HG02884 (cell line): Measurements from ENCODE around the gene NBPF1.
"Not testable (repeated sequence)": the region's sequence is repeated elsewhere in the genome, so short reads cannot be mapped to it uniquely, and the experiment has no call there.

Experiments used
- ATAC-seq: cut with Tn5 transposase; IDR thresholded peaks from one replicate; pipeline ENCODE4 v1.9.1; 2021; ENCODE audit warnings: mild to moderate bottlenecking, moderate library complexity; ENCODE audit not compliant: unreplicated experiment

The NBPF1 gene

GRCh38 chr1:16557034-16557433 is 56.3 kb downstream of the NBPF1 start:
- ATAC-seq, result not testable (repeated sequence)

- not testable (repeated sequence) for ATAC-seq
These were observed 60.1 kb downstream of the NBPF1 start for GRCh38 chr1:16553244-16553643.

GRCh38 chr1:16550212-16550918 is 63.0 kb downstream of the NBPF1 start:
- ATAC-seq, result not testable (repeated sequence)

- ATAC-seq, result not testable (repeated sequence)
These were observed 63.8 kb downstream of the NBPF1 start for GRCh38 chr1:16549545-16549944.

GRCh38 chr1:16547502-16548241 is 65.7 kb downstream of the NBPF1 start:
- ATAC-seq, result not testable (repeated sequence)

DNA sequence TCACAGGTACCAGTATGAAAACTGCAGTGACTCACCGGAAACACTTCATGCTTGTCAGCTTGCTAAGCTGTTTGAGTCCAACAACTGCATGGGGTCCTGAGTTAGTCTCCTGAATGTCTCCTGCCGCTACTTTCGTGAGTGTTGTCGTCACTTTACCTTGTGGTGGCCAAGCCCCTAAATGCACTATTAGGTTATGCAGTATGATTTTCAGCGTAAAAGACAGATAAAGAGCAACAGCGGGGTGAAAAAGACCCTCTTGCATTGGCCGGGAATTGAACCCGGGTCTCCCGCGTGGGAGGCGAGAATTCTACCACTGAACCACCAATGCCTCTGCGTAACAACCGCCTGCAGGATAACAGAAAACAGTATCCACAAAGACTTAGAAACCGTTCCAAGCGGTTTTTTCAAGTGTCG is 67.7 kb downstream of the NBPF1 start:
- ATAC-seq, result not testable (repeated sequence)

DNA sequence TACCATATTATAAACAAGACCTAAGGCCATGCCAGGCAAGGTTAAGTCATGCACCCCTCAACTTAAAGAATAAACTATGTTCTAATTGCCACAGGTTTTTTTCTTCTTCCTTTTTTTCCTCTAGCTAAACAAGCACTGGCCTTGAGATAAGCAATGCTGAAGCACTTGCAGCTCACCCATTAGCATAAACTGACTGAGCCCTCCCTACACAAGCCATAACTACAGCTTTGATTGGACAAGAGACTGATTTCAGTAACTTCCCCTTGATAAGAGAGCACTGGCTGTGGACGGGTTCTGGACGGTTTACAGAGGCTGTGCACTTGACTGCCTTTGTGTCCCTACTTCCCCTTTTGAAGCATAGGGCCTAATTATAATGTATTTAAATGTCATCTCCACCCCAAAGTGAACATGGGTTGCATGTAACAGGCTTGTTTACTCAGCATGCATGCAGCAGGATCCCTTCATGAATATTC is 72.9 kb downstream of the NBPF1 start:
- not testable (repeated sequence) for ATAC-seq

DNA sequence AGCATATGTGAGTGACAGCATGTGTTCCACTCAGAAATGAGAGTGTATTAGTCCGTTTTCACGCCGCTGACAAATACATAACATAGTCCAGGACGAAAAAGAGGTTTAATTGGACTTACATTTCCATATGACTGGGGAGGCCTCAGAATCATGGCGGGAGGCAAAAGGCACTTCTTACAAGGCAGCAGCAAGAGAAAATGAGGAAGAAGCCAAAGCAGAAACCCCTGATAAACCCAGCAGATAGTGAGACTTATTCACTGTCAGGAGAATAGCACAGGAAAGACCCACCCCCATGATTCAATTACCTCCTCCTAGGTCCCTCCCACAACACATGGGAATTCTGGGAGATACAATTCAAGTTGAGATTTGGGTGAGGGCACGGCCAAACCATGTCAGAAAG is 75.8 kb downstream of the NBPF1 start:
- not testable (repeated sequence) for ATAC-seq

GRCh38 chr1:16536796-16537195 is 76.6 kb downstream of the NBPF1 start:
- not testable (repeated sequence) for ATAC-seq

- not testable (repeated sequence) for ATAC-seq
These were observed 77.5 kb downstream of the NBPF1 start for GRCh38 chr1:16535898-16536297.

DNA sequence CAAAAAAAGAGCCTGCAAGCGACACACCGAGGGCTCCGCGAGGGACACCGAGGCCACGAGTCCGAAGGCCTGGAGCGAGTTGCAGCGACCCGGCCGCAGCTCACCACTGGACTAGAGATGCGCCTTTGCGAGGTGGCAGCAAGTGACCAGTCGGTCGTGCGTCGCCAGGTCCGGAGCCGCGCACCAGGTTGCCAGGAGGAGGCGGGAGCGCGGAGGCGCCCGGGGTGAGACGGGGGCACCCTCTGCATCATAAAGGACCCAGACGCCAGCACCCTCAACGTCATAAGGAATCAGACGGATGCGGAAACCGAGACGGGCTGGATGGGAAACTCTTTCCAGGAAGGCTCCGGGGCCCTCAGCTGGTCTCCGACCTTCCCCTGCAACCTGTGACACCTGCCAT is 77.9 kb downstream of the NBPF1 start:
- not testable (repeated sequence) for ATAC-seq

DNA sequence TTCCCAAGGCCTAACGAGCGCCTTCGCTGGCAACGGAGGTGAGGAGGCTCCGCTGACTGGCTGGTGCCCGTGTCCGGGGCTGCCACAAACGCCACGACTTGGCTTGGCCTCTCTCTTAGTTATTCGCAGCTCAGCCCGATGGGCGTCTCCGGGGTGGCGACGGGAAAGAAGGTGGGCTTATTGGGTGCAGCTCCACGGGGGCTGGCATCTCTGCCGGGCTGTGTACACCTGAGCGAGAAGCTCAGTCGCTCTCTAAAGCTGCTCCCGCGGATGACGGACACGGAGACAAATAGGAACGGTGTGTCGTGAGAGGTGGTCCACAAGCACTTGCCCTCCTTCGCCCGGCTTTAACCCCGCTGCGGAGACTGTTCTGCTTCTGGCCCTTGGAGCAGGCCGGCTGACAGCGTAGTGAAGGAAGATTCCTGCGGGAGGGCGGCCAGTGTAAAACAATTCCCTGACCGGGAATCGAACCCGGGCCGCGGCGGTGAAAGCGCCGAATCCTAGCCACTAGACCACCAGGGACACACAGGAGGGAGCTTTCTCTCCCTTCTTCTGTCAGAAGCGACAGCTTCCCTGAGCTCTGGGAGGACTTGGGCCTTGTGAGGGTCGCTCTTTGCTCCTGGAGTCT is 78.4 kb downstream of the NBPF1 start:
- not testable (repeated sequence) for ATAC-seq

DNA sequence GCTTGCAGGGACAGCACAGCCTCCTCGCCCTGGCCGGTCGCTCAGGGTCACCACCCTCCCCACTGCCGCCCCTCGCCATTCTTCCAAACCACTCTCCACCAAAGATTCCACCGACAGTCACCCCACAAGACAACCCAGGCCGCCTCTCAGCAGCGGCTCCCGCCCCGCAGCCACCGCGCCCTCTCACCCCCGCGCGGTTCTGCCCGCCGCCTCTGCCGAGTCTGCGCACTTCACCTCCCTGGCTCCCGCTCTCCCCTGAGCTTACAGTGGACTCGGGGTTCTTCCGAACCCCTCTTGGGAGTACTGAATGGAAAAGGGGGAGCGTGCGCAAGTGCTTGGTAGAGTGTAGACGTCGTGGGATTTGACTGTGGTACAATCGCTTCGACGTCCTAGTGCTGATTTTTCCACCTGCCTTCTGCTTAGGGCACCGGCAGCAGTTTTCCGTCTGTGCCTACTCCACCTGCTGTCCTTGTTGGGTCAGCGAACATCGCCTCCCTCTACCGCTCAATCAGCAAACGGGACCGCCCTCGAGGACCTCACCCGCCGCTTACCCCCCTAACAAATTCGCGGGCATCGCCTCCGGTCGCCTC is 79.0 kb downstream of the NBPF1 start:
- ATAC-seq, result not testable (repeated sequence)

DNA sequence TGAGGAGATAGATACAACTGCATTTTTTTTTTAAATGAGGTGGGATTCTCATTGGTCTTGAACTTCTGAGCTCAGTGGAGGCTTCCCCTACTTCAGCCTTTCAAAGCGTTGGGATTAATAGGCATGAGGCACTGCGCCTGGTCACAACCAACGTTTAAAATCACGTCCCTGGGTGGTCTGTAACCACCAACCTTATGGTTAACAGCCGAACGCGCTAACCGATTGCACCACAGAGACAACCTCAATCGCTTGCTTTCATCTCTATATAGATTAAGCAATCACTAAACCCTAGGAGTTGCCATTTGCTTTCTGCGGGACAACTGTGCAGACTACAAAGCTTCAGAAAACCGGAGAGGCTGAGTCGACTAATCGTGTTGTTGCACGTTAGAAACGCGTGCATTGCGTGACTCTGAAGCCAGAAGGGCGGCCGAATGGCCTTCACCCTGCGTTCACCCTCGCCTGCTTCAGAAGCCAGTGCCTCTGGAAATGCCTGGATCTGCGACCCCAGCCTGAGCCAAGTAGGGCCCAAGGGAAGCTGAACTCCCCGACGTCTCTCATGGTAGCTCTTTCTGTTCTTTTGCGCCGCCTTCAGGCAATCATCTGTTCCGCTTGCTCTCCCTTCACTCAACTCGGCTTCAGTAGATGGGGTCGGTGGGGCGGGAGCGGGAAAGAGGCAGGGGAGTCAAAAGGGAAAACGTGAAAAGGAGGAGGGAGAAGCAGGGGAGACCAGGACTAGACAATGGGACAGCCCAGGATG is 81.0 kb downstream of the NBPF1 start:
- ATAC-seq, result not testable (repeated sequence)

DNA sequence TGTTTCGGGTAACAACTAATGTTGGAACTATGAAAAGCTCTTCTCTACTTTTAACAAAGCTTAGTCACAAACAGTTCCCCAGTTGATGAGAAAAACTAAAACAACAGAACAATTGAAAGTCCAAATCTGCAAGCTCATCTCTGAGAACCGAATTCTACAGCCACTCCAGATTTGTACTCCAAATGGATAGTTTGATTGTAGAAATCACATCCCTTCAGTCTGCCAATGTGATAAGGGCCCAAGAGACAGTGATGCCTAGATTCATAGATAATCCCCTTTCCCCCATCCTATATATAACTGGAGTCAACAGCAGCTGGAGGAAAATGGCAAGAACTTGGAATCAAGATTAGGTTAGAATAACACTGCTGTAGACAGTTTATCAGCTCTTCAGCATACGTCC is 85.0 kb downstream of the NBPF1 start:
- ATAC-seq, result not testable (repeated sequence)

DNA sequence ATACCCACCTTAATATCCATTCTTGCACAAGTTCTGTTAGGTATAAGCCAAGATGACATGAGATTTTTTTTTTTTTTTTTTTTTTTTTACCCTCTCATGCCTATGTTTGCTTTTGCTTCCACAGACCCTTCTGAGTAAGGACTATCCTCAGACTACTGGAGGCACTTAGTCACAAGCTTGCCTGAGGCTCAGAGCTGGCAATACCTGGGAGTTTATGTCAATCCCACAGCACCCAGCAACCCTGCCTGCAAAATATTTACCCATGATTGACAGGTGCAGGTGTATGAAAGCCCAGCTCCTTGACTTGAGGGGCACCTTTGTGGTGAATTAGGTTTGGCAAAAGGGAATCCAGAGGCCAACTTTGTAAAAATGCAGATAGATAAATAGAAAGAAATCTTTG is 87.6 kb downstream of the NBPF1 start:
- not testable (repeated sequence) for ATAC-seq

DNA sequence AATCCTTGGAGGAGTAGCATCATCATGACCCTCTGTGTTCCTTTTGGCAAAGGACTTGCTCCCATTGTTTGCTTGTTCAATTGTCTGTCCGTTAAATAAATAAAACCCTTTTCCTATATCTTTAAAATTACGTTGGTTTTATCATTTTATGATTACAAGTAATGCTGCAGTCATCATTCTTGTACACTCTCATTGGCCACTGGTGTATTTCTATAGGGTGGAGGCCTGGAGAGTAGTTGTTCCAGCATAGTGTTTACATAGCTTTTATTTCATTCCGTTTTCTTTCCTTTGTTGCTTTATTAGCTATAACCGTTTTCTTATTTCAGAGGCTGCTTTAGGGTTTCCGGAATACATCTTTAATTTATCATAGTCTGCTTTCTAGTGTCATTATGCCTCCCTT is 91.7 kb downstream of the NBPF1 start:
- not testable (repeated sequence) for ATAC-seq

DNA sequence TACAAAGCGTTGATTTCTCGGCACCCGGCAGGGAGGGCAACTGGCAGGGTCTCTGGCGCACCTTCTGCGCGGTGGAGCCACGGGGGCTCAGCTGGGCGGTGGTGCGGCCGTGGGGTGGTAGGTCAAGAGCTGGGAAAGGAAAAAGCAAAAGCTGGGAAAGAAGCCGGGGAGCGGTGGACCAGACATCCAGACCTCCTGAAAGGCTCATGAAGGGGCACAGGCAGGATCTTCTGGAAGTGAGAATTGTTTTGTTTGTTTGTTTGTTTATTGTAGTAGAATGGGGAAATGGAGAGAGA is 92.1 kb downstream of the NBPF1 start:
- no peak for ATAC-seq

- ATAC-seq, result not testable (repeated sequence)
These were observed 92.7 kb downstream of the NBPF1 start for GRCh38 chr1:16520435-16521287.
